LoVo (cell line): Measurements from ENCODE around the gene HDAC4.

Source experiments
- DNase-seq: peaks from one replicate; pipeline ENCODE4 v3.0.0-alpha.2; 2016; ENCODE audit warnings: low spot score

The HDAC4 gene

DNA sequence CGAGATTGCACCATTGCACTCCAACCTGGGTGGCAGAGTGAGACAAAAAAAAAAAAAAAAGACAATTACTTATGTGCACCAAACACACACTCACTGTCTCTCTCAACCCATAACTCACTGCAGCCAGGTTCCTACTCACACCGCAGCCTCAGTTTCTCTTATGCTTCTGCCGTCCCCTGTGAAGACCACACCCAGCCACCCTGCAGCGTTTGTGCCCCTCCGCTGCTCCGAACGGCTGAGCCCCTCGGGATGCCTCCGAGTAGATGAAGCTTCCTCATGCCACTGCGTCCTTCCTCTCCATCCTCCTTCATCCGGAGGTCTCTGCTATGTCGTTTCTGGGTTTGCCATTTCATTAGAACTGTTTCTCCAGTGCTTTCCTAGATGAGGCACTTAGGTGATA is 392.8 kb downstream of the HDAC4 start:
- DNase-seq: no peak

DNA sequence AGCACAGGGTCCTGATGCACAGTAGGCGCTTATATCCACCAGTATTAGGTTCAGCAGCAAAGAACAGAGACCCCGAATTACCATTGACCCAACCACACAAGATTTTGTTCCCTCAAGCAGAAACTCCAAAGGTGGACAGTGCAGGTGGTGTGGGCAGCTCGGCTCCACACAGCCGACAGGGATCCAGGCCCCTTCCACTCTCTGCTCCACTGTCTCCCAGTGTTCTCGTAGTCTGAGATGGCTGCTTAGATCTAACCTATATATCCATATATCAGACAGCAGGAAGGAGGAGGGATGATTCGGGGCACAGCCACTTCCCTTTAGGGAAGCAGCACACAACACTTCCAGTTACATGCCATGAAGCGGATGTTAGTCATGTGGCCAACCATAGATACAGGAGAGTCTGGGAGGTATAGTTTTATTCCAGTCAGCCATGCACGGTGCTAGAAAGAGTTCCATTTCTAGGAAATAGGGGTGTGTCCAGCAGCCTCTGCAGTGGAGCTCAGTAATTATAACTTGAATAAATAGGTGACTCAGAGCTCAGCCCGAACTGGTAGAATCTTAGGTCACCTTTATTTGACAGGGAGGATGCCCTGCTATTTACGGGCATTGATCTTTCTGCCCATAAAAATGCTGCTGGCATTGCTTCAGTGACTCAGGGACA is 394.1 kb downstream of the HDAC4 start:
- peak; percentile 44 for DNase-seq

DNA sequence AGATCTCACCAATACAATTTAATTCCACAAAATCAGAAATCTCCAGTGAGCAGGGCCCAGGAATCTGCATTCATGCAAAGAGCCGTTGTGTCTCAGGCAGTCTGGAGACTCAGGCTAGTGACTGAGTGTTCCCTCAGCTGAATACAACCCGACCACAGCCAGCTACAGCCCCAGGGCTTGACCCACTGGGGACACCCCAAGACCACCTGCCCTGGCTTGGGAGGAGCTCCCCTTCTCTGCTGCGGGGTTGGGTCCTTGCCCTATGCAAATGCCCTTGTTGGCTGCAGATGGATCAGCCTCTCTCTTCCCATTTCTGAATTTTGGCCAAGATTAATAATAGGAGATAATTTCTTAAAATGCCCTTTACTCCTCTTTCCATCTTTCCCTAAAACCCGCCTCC is 395.2 kb downstream of the HDAC4 start:
- DNase-seq: no peak

DNA sequence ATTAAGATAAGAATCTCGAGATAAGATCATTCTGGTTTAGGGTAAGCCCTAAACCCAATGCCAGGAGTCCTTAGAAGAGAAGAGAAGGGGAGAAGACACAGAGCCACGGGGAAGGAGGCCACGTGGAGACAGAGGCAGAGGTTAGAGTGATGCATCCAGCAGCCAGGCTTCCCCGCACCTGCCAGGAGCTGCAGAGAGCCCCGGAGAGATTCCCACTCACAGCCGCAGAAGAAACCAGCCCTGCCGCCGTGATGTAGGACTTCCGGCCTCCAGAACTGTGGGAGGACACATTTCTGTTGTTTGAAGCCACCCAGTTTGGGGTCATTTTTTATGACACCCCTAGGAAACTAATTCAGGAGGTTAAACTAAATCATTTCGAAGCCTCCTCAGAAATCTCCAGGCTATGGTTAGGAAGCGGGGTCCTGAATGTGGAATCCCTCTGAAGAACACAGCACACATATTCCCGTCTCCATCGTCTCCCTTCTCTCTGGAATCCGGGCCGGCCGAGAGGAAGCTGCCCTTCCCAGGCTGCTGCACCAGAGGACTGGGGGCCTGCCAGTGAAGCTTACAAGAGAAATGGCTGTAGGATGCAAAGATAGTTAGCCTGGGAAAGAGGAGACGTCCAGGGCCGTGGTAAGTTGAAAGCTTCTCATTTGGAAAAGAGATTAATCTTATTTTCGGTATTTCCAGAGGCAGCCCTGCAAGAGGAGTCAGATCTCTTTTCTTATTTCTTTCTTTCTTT is 396.4 kb downstream of the HDAC4 start:
- no peak for DNase-seq

DNA sequence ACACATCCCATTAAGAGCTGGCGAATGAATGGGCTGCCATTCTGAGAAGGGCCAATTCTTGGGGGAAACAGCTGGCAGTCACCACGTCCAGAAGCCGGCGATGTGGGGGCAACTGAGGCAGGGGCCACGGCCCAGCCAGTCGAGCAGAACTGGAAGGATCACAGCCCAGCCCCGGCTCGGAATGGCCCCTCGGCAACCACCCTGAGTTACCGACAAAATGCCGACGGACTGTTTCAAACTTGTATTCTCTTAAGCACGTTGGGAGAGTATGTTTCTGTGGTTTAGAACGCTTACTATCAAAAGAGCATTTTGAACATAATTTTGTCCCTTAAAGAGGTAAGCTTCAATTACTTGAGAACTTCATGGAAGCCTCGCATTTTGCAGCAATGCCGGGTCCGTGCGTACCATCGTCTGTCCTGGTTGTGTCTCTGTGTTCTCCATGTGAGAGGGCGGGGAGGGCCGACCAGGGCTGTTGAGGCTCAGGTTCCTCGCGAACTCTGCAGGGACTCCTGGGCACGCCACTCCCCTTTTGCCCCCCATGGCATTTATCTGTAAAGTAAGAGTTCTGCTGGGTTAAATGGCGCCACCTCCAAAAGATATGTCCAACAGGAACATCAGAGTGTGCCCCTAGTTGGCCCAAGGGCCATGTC is 397.1 kb downstream of the HDAC4 start:
- DNase-seq: no peak

DNA sequence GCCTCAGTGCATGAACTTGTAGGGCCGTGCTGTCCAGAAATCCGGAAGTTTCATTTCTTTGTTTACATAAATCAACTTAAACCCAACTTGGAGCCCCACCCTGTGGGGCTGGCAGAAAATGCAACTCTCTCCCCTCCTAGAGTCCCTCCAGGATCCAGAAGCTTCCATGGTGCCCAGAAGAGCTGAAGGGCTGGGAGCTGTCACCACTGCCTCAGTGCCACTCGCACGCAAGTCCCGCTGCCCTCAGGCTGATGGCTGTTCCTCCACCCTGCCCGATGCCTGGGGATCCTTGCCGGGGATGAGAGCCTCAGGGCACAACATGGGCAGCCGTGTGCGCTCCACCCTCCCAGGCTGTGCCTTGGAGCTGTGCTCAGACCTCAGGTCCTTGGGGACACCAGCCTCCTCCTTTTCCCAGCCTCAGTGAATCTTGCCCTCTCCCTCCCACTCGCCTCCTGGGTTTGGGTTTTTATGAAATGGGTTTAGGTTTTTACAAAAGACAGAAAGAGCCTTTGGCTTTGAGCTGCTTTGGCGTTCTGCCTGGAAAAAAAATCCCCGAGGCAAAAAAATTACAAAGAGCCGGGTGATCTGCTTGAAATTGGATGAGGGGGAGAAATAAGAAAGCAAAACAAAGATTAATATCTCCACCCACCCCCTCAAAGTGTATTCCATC is 397.7 kb downstream of the HDAC4 start:
- DNase-seq: no peak

DNA sequence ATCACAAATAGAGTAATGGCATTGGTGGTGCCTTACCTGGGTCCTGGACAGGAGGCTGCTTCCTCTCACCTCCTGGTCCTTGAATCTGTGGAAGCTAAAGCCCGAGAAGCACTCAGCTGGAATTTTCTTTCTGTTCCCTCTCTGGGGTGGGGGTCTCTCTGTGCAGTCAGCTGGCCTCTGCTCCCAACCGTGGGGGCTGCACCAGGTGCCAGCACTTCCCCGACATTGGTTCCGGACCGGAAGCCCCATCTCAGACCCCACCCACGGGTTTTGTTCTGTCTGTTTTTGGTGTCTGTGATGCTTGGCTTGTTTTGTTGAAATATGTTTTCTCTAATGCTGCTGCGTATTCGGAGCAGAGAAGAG is 398.2 kb downstream of the HDAC4 start:
- no peak for DNase-seq

DNA sequence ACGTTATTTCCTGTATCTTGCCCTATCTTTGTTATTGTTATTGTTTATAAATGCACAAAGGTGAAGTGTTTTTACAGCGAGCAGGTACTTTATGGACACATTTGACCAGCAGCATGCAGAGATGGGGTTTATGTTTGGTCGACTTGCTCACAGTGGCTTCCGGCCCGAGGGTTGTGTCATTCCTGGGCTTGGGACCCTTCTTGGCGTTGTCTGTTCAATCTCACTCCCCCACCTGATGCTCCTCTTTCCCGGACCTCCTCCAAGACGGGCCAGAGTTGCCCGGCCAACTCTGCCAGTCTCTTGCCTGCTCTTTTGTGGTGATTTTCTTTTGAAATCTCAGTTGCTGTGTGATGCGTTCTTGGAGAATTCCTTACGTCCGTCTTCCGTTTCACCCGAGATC is 399.0 kb downstream of the HDAC4 start:
- no peak for DNase-seq

DNA sequence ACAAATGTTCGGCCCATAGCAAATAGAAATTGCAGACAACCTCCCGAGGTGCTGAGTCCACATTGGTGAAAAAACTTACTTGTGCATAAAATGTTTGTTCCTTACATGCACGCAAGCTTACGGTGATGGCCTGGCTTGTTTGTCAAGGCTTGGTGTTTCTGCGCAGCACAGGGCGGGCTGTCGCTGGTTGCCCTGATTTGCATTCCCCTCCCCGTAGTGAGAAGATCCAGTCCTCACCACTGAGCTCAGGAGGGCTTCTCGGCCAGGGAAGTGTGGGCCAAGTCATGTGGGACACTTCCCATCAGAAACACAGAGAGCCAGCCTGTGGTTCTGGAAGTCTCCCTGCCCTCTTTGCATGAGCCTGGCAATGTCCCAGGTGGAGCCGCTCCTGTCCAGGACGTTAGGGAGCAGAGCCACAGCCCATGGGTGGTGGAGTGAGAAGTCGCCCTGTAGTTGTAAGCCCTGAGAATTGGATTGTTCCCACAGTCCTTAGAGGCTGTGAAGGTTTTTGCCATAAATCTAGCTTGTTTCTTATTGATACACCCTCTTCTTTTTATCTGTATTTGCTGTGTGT is 400.2 kb downstream of the HDAC4 start:
- DNase-seq: no peak

DNA sequence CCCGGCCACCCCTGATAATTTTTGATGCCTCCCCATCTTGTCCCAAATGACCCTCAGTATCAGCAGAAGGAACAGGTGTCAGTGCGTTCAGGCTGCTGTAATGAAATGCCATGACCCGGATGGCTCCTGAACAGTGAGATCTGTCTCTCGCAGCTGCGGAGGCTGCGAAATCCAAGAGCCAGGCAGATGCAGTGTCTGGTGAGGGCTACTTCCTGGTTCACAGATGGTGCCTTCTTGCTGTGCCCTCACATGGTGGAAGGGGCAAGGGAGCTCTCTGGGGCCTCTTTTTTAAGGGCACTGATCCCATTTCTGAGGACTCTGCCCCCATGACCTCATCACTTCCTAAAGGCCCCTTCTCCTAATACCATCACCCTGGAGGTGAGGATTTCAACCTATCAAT is 400.7 kb downstream of the HDAC4 start:
- no peak for DNase-seq

DNA sequence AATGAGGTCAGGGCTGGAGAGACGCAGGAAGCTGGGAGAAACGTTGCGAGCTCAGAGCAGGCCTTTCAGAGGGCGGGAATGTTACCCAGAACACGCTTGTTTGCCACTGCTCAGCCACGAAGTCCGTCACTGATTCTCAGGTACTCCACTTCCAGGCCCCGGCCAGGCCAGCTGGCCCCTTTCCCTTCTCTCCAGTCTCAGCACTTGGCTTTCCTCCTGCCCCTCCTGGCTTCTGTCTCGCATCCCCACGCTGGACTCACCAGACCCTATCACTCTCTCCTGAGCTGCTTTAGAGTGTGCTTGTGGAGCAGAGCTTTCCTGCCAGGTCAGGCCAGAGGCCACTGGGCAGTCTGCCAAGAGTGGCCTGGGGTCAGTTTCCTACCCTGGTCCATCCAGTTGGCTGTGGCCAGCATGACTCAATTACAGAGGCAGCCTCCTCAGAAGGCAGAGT is 401.5 kb downstream of the HDAC4 start:
- DNase-seq: no peak

DNA sequence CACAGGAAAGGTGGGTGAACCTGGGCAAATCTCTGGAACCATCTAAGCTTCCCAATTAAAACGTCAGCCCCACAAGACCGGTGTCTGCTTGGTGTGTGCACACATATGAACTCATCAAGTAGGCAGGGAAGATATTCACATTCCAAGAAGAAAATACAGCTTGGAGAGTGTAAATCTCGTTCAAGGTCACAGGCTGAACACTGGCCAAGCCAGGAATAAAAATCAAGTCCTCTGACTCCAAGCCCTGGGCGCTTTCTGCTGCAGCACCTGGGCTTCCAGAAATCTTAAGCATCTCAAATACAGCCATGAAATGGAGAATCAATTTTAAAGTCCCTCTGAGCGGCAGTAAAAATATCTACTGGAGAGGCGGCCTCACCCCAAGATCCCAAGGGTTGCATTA is 402.0 kb downstream of the HDAC4 start:
- DNase-seq: no peak
